HG02642 (cell line): ENCODE data around the gene PRKCB.
A peak's percentile ranks its signal among the peaks of the same experiment; 100 is the strongest.

ENCODE experiments used
- ATAC-seq: cut with Tn5 transposase; IDR thresholded peaks from one replicate; pipeline ENCODE4 v1.9.1; 2021; ENCODE audit warnings: mild to moderate bottlenecking; ENCODE audit not compliant: unreplicated experiment, poor library complexity

The PRKCB gene

DNA sequence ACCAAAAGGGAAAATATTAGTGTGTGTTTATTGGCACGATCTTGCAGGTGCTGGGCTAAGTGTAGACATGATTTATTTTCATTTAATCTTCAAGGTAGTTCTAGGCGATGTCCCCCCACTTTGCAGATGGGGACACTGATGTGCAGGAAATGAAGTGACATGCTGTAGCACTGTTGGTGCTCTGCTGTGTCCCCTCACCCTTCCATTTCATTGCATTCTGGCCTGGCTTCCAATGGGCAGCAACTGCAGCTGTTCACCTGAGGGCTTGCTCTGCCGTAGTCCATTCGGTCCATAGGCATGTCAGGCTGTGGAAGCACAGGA lies 123.9 kb downstream of the PRKCB start:
- ATAC-seq, result no peak

DNA sequence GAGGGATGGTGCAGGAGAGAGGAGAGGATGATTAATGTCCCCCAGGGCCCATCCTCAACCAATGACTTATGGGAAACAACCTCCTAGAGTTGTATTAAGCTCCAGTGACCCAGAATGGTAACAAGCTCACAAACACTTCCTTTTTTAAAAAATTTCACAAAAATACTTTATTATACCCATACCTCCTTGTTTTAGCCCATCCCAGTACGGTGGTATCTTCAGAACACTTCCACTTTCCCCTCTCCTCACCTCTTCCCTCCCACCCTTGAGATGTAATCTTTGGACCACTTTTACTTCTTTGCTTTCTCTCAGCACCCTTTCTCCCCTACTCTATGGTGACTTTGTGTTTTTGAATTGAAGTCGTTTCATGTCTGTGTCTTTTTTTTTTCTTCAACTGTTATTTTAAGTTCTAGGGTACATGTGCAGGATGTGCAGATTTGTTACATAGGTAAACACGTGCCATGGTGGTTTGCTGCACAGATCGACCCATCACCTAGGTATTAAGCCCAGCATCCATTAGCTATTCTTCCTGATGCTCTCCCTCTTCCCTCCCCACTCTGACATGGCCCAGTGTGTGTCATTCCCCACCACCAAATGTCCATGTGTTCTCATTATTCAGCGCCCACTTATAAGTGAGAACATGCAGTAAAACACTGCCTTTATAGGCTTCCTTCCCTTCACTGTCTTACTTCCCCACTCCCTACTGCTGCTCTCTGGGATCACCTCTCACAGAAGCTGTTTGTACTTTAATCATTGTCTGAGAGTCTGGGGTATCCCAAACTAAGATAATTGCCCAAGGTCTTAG lies 124.5 kb downstream of the PRKCB start:
- no peak for ATAC-seq

DNA sequence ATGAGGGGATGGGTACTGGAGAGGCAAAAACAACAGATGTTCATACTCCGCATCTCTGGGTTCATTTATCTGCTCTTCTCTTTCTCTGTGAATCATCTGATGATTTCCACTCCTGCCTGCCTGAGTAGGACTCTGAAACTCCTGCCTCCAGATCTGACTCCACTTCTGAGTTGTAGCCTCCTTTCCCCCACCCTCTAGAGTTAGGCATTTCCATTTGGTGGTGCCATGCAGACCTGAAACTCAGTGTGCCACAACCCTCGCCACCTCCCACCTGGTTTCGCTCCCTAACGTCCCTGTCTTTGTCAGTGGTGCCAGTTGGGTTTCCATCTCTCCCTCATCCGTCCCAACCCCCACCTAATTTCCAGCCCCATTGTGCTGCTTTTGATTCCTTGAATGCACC lies 126.2 kb downstream of the PRKCB start:
- no peak for ATAC-seq

DNA sequence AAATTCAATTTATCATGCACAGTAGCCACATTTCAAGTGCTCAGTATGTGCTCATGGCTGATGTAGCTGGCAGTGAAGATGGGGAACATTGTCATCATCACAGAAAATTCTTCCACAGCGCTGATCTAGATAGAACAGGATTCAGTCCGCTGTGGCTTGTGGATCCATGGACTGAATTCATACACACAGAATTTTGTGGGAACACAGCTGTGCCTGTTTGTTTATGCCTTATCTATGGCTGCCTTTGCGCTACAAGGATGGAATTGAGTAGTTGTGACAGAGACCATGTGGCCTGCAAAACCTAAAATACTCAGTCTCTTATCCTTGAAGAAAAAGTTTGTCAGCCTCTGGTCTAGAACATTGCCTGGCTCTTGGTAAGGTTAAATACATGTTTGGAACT lies 128.4 kb downstream of the PRKCB start:
- no peak for ATAC-seq

DNA sequence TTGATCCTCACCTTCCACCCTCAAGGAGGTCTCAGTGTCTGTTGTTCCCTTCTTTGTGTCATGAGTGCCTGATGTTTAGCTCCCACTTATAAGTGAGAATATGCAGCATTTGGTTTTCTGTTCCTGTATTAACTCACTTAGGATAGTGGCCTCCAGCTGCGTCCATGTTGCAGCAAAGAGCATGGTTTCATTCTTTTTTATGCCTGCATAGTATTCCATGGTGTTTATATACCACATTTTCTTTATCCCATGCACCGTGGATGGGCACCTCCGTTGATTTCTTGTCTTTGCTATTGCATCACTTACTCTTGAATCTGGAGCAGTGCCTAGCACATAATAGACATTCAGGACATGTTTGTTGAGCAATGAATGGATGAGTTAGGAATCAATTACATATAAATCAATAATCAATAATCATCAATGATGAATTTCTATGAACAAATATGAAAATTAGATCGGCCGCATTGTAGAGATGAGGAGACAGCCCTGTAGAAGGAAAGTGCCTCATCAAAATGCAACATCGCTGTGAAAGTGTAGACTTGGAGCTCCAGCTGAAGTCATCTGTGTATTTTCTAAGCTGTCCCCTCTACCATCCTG lies 129.5 kb downstream of the PRKCB start:
- no peak for ATAC-seq

DNA sequence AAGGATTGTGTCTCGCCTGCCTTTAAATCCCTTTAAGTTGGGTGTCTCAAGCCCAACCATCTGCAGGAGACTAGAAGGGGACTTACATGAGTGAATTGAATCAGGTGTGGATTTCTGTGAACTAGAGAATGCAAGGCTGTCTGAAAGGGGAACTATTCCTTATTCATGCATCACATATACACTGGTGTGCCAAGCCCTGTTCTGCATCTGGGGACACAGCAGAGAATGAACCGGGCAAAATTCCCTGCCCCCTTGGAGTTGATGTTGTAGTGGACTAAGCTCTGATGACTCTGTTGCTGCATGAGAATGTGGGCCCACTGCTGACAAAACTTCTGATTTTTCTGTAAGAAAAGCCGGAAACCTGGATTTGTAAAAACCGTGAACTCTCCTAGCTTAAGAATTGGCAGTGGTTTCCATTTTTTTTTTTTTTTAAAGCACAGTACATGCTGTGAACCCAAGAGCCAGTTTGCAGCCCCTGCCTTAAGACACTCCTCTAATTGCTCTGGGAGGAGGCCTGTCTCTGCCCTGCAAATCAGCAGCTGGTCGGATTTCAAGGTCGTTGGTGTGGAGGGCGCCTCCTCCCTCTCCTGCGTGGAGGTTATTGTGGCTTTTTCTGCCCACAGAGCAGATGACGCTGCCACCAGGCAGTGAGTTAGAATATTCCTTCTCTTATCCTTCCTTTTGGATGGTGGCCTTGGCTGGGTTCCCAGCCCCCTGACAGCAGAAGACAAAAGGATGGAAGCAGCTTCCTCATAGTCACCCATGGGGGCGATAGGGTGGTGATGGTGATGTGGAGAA lies 131.0 kb downstream of the PRKCB start:
- ATAC-seq, result no peak

DNA sequence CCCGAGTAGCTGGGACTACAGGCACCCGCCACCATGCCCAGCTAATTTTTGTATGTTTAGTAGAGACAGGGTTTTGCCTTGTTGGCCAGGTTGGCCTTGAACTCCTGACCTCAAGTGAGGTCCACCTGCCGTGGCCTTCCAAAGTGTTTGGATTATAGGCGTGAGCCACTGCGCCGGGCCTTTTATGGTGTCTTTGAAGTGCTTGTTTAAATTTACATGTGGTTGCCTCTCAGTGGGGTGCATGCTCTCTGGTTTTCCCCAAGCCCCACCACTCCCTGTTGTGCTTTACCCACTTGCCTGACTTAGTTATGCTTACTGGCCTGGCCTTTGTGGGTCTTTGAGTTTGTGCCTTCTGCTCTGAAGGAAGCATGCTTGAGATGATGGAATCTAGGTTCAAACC lies 132.0 kb downstream of the PRKCB start:
- no peak for ATAC-seq

DNA sequence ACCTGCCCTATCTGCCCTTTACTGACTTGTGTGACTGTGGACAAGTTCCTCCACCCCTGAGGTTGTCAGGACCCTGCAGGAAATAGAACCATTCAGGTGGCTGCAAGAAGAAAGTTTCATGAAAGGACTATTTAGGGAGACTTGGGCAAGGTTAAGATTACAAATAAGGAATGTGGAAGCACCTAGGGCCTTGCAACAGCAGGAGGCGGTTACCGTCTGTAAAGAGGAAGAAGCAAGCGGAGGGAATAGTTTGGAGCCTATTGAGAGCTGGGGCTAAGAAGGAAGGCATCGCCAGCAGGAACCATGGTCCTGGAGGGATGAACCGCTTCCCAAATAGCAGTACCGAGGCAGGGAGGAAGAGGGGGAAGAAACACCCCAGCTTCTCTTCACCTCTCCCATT lies 132.4 kb downstream of the PRKCB start:
- ATAC-seq, result no peak

DNA sequence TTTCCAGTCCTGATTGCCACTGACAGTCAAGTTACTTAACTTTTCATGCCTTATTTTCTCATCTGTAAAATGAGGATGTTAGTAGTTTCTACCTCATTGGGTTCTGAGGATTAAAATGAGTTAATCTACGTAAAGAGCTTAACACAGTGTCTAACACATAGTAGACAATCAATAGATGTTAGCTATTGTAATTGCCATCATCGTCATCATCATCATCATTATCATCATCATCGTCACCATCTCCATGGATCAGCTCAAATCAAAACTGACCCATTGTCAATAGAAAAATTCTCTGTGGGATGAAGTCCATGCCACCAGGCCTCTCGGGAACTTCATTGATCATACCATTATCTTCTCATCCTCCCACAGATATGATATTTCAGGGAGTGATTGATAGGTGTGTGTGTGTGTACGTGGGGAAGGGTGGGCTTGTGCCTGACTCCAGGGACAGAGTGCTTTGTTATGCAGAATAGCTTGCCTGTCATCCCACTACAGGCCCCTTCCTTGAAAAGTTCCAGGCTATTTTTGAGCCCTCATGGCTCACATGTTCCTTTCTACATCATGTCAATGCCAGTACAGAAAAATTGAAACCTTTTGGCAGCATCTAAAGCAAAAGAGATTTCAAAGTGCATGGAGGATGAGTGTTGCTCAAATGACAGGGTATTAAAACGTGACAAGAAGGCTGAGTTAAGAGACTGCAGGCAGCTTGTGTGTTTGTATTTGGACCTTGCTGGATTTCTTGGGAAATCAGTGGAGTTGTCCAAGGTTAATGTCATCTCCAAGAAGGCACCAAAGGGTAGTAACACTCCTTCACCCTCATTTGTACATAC lies 133.9 kb downstream of the PRKCB start:
- ATAC-seq, result no peak

DNA sequence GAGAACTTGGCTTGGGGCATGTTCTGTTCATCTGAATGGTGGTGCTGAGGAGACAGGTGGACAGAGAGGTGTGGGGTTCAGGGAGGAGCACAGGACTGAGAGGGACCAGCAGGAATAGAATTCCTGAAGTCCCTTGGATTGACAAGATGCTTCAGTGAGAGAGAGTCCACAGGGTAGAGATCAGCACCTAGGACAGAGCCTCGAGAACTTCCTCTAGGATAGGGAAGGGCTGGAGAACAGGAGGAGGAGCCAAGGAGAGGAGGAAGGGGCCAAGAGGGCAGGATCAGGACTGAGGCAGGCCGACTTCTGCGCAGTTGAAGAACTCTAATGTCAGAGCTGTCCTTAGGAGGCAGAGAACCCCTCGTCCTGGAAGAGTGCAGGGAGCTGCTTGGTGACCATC lies 138.4 kb downstream of the PRKCB start:
- no peak for ATAC-seq

DNA sequence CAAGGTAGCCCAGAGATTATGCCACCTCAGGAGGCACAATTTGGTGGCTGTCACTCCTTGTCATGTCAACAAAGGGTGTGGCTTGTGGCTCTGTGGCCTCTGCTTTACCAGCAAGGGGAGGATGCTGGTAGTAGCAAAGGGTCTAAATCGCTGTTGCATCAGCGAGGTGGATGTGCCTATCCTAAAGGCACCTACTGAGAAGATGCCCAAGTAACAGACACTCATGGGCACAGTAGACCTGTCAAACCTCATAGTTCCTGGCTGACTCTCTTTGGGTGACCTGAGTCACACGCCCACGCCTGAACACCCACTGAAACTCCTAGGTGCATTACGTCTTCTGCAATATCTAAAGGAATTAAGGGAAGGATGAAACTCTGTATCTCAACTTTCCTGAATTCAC lies 139.5 kb downstream of the PRKCB start:
- no peak for ATAC-seq

DNA sequence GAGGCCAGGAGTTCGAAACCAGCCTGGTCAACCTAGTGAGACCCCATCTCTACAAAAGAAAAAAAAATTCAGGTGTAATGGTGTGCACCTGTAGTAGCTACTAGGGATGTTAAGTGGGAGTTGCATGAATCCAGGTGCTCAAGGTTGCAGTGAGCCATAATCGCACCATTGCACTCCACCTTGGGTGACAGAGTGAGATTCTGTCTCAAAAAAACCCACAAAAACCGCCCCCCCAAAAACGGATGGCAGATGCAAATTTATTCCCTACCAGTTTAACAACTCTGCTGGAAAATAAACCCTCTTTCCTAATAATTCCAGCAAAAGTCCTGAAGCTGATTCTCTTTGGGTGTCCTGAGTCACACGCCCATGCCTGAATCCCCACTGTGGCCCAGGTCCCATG lies 140.3 kb downstream of the PRKCB start:
- no peak for ATAC-seq

DNA sequence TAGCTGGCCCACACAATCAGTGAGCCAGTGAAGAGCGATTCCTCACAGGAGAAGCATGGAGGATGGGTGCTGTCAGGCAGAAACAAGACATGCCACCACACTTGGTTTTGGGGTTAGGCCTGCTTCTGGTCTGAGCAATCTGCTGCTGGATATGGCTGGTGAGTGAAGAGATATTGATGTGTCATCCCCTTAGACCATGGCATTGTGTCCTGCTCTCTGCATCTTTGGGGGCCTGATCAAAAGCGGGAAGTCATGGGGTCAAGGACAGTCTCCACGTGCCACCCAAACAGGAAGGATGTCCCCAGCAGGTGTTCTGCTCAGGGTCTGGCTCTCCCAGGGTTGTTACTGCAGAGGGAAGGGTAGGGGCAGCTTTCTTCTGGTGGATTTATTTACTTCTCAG lies 140.7 kb downstream of the PRKCB start:
- no peak for ATAC-seq

DNA sequence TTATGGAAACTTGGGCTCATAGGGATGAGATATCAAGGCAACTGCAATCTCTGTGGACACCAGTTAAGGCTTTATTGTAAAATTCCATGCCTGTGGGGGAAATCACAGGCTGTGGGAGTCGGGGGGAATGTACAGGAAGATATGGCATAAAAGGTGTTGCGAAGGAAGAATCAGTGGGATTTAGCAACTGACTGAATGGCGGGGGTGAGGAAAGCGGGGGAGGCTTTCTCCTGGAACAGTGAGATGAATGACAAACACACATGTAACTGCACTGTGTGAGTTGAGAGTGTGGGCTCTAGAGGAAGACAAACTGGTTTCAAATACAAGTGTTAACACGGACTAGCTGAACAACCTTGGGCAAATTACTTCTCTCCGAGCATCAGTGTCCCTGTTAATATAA lies 143.7 kb downstream of the PRKCB start:
- no peak for ATAC-seq

DNA sequence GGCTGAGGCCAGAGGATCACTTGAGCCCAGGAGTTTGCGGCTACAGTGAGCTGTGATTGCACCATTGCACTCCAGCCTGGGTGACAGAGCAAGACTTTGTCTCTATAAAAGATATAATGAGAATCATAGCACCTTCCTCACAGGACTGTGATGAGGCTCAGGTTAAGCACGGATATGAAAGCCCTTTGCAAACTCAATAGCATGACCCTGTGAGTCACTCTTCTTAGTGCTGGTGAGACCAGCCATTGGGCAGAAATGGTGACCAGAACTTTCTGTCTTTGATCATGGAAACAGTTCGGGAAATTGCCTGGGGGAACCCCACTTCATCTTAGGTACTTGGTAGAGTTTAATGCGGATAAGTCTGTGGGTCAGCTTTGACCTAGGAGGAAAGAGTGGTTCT lies 144.2 kb downstream of the PRKCB start:
- ATAC-seq, result no peak

DNA sequence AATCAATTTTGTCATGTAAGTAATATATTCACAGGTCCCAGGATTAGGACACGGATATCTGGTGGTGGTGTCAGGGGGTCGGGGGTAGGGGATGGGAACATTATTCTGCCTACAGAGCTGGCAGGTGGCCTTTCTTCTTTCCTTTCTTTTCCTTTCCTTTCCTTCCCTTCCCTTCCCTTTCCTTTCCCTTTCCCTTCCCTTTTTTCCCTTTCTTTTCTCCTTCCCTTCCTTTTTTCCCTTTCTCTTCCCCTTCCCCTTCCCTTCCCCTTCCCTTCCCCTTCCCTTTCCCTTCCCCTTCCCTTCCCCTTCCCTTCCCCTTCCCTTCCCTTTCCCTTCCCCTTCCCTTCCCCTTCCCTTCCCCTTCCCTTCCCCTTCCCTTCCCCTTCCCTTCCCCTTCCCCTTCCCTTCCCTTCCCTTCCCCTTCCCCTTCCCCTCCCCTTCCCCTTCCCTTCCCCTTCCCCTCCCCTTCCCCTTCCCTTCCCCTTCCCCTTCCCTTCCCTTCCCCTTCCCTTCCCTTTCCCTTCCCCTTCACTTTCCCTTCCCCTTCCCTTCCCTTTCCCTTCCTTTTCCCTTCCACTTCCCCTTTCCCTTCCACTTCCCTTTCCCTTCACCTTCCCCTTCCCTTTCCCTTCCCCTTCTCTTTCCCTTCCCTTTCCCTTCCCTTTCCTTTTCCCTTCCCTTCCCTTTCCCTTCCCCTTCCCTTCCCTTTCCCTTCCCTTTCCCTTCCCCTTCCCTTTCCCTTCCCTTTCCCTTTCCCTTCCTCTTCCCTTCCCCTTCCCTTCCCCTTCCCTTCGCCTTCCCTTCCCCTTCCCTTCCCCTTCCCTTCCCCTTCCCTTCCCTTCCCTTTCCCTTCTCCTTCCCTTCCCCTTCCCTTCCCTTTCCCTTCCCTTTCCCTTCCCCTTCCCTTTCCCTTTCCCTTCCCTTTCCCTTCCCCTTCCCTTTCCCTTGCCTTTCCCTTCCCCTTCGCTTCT lies 145.9 kb downstream of the PRKCB start:
- ATAC-seq, result no peak

DNA sequence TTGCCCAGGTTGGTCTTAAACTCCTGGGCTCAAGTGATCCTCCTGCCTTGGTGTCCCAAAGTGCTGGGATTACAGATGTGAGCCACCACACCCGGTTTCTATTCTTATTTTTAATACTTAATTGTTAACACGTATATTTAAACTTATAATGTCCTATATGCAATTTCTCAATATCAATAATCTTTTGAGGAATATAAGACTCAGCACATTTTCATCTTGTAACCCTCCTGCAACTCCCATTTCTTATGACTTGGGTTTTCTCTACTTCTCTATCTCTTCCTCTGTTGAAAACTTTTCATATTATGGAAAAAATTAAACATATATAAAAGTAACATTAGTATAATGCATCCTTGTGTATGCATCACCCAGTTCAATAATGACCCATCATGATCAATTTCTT lies 150.7 kb downstream of the PRKCB start:
- no peak for ATAC-seq

DNA sequence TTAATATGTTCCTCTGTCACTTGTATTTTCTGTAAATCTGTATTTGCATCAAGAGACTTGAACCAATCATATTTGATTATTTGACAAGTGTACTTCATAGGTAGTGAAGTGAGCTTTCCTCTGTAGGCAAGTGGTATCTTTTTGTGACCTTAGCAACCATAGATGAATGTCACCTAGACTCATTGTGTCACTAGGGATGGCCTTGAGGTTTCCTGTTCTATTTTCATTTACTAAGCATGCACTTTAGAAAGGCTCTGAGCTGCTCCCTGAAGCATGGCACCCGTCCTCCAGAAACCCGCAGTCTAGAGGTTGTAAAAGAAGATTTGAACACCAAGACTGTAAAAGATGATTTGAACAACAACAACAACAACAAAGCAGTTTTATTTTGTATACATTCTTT lies 151.7 kb downstream of the PRKCB start:
- ATAC-seq, result peak; percentile 81

DNA sequence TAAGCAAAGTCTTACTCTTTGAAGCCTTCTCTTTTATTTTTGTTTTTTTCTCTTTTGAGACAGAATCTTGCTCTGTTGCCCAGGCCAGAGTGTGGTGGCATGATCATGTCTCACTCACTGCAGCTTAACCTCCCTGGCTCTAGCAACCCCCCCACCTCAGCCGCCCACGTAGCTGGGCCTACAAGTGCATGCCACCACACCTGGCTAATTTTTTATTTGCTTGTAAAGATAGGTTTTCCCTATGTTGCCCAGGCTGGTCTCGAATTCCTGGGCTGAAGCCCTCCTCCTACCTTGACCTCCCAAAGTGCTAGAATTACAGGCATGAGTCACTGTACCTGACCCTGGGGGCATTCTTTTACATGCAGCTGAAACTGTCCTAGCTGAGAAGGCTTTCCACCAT lies 154.7 kb downstream of the PRKCB start:
- ATAC-seq, result no peak

DNA sequence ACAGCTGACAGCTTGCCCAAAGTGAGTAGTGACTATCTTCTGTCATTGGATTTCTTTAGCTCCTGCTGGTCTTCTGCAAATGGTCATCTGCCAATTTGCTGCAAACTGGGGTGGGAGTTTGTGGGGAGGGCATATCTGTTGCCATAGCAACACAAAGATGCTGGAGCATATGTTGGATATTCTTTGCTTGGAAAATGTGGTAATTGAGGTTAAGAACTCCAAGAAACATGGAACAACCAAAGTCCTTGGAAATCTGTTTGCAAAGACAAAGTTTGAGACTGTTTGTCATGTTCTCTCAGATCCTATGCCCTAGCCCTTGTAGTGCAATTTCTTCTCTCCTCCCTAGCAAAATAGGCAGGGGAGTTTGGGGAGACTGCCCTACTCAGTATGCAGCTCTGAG lies 155.3 kb downstream of the PRKCB start:
- no peak for ATAC-seq
